GM20431 (cell line): ENCODE data around the gene C1orf159.
"Not testable (repeated sequence)": the region's sequence is repeated elsewhere in the genome, so short reads cannot be mapped to it uniquely, and the experiment has no call there.

Source experiments
- in situ Hi-C: fragments of 300-500 bp; cut with MseI, MboI; formaldehyde crosslinking; loops from one replicate; pipeline ENCODE4 v1.15.0; 2020; ENCODE audit warnings: low sequenced_read_pairs; ENCODE audit not compliant: unreplicated experiment

Gene C1orf159

DNA sequence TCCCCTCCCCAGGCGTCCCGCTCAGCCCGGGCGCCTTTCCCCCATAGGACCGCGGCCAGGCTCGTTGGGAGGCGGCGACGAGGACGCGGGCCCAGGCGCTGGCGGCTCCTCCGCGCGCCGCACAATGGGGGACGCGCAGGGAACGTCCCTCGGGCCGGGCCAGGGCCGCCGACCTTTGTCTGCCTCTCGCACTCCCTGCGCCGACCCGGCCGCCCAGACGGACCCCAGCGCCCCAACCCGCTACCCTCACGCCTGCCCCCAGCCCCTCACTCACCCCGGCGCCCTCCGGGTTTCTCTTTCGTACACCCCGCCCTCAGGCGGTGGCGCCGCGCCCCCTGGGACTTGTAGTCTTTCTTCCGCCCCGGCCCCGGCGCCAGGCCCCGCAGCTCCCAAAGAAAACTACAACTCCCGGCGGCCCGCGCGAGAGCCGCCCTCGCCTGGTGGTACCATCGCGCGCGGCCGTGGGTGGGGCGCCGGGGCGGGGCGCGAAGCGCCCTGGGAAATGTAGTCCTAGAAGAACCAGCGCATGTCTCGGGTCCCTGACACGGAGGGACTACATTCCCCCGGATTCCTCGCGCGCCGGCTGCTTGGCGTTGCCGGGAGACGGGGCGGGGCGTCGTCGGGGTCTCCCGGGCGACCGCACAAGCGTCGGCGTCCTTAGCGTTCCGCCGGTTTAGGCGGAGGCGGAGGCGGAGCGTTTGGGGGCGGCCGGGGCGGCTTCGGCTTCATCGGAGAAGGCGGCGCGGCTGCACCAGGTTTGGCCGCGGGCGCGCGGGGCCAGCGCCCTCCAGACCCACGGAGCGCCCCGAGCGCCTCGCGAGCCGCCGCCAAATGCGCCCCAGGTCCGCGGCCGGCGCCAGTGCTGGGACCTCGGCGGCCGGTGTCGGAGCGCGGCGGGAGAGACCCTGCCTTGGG lies at the start of gene C1orf159:
Gene C1orf159, minus strand, starts transcription at position 304 of the 915 bp plus-strand sequence. CDS start 24,546 bp downstream, outside the sequence.
- in situ Hi-C loops = no loop called here

DNA sequence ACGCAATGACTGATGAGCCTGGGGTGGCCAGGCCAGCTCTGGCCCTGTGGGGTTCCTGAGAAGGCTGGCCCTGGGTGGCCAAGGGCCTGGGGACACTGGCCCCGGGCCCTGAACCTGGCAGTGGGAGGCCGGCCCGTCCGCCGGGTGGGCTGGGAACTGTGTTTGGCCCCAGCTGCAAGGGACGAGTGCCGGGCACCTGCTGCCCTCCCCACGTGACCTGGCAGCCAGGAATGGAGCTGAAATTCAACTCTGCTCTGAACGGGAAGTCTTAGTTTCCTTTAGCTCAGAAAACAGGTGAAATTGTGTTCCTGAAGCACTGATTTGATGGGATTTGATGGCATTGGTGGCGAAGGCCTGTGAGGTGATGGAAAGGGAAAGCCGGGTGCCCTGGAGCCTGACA lies 49.6 kb upstream of the C1orf159 start:
- in situ Hi-C loops = no loop called here

GRCh38 chr1:1164701-1165451 lies 49.0 kb upstream of the C1orf159 start:
- in situ Hi-C loops = no loop called here

DNA sequence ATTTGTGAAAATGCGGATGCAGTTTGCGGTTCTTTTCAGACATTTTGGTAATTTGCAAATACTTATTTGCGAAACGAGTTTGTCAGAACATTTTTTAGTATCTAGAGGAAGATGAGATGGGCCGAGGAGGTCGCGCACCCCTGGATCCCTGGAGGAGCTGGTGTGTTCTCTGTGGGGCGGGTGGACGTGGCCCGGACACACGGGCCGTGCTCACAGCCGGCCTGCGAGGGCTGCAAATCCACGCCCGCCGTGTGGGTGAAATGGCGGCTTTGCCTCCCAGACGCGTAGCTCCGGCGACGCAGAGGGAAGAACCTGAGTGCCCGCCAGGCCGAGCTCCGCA lies 48.4 kb upstream of the C1orf159 start:
- in situ Hi-C loops = no loop called here

GRCh38 chr1:1163538-1164070 lies 47.7 kb upstream of the C1orf159 start:
- in situ Hi-C loops = no loop called here

DNA sequence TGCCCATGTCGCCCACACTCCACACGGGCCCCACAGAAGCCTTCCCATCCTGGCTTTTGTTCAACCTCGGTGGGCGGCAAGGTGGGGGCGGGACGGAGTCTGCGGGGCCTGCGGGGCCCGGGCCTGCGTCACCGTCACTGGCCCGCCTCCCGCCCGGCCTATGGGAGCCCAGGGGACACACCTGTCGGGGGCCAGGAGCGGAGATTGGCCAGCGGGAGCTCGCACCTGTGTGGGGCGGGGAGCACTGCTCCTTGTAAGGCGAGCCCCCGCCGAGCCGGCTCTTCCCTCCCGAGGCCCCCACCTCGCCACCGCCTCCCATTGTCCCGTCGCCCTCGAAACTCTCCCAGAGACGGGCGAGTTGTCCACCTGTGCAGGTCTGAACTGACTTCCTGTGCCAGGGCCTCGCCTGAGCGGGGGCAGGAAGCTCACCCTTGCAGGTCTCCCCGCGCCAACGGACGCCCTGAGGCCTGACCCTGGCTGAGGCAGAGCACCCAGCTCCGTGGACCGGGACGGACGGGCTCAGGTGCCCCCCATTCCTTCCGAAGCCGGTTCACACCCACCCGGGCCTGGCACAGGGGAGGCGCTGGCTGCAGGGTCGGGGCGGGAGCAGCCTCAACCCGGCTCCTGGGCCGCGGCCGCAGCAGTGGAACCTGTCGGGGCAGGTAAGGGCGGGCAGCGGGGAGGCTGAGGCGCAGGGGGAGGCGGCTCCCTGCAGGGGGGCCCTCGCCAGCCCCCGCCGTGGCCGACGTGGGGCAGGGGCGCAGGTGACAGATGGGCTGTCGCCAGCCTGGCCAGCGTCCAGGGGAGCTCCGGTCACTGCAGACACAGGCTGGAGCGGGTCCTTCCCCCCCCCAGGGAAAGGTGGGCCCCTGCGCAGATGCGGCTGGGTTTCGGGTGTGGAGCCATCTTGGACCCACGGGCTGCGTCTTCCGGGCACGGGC lies 47.0 kb upstream of the C1orf159 start:
- in situ Hi-C loops = no loop called here

GRCh38 chr1:1161683-1162079 lies 45.8 kb upstream of the C1orf159 start:
- in situ Hi-C loops = no loop called here

GRCh38 chr1:1161078-1161682 lies 45.3 kb upstream of the C1orf159 start:
- in situ Hi-C loops = no loop called here

DNA sequence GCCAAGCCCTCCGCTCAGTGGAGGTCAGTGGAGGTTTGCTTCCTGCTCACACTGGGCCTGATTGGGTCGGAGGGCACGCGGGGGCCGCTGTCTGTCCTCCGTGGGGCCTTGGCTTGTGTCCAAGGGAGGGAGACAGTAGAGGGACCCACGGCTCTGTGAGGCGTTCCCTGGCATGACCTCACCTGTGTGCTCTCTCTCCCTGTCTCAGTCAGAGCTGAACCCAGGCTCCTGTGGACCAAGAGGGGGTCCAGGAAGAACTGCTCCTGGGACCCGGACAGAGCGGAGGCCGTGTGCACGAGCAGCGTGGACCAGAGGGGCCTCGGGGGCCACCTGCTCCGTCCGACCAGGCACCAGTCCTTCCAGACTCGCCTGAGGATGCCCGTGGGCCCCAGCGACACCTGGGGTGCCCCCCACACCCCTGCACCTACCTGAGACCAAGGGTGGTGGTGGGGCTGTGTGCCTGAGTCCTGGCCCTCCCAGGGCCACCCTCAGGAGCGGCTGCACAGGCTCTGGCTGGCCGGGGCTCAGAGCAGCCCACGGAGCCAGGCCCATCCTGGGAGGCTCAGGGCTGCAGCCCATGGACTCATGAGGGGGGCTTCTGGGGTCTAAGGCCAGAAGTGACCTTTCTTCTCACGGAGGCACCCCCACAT lies 44.5 kb upstream of the C1orf159 start:
- in situ Hi-C loops = no loop called here

- in situ Hi-C loops = no loop called here
These were observed 42.2 kb upstream of the C1orf159 start for GRCh38 chr1:1157914-1158710.

DNA sequence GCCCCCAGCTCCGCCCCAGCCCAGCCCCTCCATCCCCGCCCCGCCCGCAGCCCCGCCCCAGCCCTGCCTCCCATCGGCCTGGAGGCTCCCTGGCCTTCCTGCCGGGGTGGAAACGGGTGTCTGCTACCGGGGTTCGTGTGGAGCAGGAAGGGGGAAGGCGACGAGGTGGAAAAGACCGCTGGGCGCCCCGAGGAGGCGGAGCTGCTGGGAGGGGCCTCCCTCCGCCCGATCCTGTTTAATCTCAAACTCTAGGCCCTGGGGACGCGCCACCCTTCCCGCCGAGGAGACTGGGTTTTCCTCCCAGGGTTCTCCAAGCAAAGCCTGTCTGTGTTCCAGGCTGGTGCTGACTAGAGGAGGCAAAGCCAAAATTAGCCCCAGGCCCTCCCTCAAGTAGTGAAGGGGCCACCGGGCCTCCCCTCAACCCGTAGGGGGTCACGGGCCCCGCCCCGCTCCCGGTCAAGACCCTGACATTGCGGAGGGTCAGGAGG lies 41.6 kb upstream of the C1orf159 start:
- in situ Hi-C loops = no loop called here

DNA sequence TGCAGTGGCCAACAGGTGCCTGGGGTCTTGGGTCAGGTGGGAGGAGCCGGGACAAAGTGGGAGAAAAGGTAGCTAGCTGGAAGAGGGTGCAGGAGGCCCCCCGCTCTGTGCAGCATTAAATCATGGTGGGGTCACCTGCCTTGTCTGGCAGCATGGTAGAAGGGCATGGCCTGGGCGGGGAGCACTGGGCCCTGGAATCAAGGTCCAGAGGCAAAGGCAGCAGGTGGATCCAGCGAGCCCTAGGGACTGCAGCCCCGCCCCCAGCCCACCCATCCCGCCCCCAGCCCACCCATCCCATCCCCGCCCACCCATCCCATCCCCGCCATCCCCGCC lies 41.1 kb upstream of the C1orf159 start:
- in situ Hi-C loops = no loop called here

DNA sequence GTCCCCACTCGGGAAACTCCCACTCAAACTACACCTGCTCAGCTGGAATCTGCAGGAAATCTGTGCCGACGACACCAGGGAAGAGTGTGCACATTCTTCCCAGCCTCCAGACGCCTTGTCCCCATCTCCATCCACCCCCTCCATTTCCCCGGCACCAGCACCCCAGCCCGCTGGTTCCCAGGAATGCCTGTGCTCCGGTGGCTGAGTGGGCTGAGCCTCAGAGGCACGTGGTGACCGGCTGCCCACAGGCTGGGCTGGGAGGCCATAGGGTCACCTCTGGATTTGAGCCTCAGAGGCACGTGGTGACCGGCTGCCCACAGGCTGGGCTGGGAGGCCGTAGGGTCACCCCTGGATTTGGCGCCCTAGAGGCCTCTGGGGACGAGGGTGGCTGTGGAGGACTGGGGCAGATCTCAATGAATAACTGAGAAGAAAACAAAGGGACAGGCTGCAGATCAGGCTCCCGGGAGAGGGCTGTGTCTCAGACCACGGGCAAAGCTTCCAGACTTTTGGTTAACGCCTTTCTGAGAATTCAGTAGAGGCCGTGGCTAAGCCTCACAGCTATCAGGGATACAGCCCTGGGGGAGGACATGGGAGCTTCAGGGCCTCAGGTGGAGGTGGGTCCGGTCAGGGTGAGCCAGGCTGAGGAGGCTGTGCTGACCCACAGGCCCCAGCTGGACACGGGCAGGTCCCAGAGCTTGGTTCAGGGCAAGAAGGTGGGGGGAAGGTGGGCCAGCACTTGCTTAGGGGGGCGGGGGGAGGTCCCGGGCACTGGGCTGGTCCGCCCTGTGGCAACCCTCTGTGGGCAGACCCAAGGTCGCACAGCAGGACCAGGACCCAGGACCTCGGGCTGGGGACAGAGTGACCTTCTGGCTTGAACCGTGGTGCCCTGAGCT lies 40.5 kb upstream of the C1orf159 start:
- in situ Hi-C loops = no loop called here

DNA sequence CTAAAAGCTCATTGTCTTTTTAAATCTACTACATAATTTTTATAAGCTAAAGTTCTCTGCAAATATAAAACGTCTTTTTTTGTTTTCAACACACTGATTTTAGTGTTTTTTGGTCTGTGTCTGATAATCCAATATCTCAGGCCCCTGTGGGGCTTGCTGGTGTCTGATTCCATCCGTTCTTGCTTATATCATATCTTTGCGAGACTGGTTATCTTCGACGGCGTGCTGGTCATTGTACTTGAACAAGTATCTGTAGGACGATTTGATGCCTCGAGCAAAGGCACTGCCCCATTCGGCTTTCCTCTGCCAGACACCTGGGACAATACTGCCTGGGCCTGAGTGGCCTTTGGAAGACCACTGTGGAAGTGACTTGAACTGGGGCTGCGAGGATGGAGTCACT lies 39.4 kb upstream of the C1orf159 start:
- in situ Hi-C loops = no loop called here

GRCh38 chr1:1153874-1154273 lies 38.0 kb upstream of the C1orf159 start:
- in situ Hi-C loops = no loop called here

GRCh38 chr1:1153215-1153614 lies 37.3 kb upstream of the C1orf159 start:
- in situ Hi-C loops = not testable (repeated sequence)

- in situ Hi-C loops = not testable (repeated sequence)
These were observed 36.5 kb upstream of the C1orf159 start for GRCh38 chr1:1152431-1152830.
